CD4-positive, alpha-beta memory T cell (primary cell): Measurements from ENCODE around the gene PHTF1. TPM values are rescaled to one million over a fixed set of nuclear protein-coding genes. Genes with fewer than 3 reads are reported as not detected.

Experiments used
- CTCF ChIA-PET: fragments of 350-600 bp; sonication (Branson Sonifier 250); formaldehyde crosslinking; loops from one replicate; lab custom pipeline; 2021; ENCODE audit warnings: inconsistent platforms; ENCODE audit not compliant: partially characterized antibody; lab: Charles Lee
- POLR2A ChIA-PET: fragments of 350-600 bp; sonication (Branson Sonifier 250); formaldehyde crosslinking; loops from one replicate; lab custom pipeline; 2021; ENCODE audit not compliant: partially characterized antibody; lab: Charles Lee
- DNase-seq, 5 donors: peaks; one replicate each; pipeline versions ENCODE4 v3.0.0 to v3.0.0-alpha.2; 2020 to 2022; ENCODE audit warnings: mixed read lengths in 1 of 5
- H3K27ac ChIP-seq: one replicate; pipeline ENCODE4 v1.7.0; 2013; ENCODE audit warnings: low read depth, low read length
- H3K27me3 ChIP-seq: 2 replicates; pipeline ENCODE4 v1.7.0; 2013; ENCODE audit warnings: mild to moderate bottlenecking, low read length, moderate library complexity; ENCODE audit not compliant: insufficient read depth
- H3K36me3 ChIP-seq: 2 replicates; pipeline ENCODE4 v1.7.0; 2013; ENCODE audit warnings: mild to moderate bottlenecking, low read length, moderate library complexity; ENCODE audit not compliant: insufficient read depth
- H3K4me1 ChIP-seq: 2 replicates; pipeline ENCODE4 v1.7.0; 2013; ENCODE audit warnings: mild to moderate bottlenecking, low read length, moderate library complexity; ENCODE audit not compliant: insufficient read depth
- H3K4me3 ChIP-seq, 2 donors: one replicate each; pipeline ENCODE4 v1.7.0; 2013; ENCODE audit warnings: low read length in 2 of 2, mild to moderate bottlenecking in 1 of 2
- H3K9me3 ChIP-seq, 2 donors: one replicate each; pipeline ENCODE4 v1.7.0; 2013; ENCODE audit warnings: low read length in 2 of 2, control low read depth in 1 of 2; ENCODE audit not compliant: control insufficient read depth in 1 of 2
- H3K27ac Mint-ChIP-seq, 7 donors: one replicate each; pipeline ENCODE4 v1.8.0; 2020 to 2021; ENCODE audit warnings: mixed read lengths in 7 of 7, mild to moderate bottlenecking in 6 of 7, inconsistent platforms in 3 of 7, moderate library complexity in 3 of 7
- H3K27me3 Mint-ChIP-seq, 2 donors: one replicate each; pipeline ENCODE4 v1.8.0; 2020 to 2021; ENCODE audit warnings: mixed read lengths in 2 of 2
- H3K36me3 Mint-ChIP-seq, 2 donors: one replicate each; pipeline ENCODE4 v1.8.0; 2020 to 2021; ENCODE audit warnings: mixed read lengths in 2 of 2, inconsistent platforms in 1 of 2, mild to moderate bottlenecking in 1 of 2
- H3K4me1 Mint-ChIP-seq, 4 donors: one replicate each; pipeline ENCODE4 v1.8.0; 2020 to 2021; ENCODE audit warnings: mixed read lengths in 4 of 4, mild to moderate bottlenecking in 1 of 4
- H3K4me3 Mint-ChIP-seq, 8 donors: one replicate each; pipeline ENCODE4 v1.8.0; 2020 to 2021; ENCODE audit warnings: mixed read lengths in 8 of 8, mild to moderate bottlenecking in 7 of 8, moderate library complexity in 6 of 8, inconsistent platforms in 3 of 8
- H3K9me3 Mint-ChIP-seq, 8 donors: one replicate each; pipeline ENCODE4 v1.8.0; 2020 to 2021; ENCODE audit warnings: mixed read lengths in 8 of 8, mild to moderate bottlenecking in 5 of 8, inconsistent platforms in 3 of 8, moderate library complexity in 1 of 8
- intact Hi-C: fragments of 100-400 bp; cut with micrococcal nuclease; formaldehyde crosslinking; loops from one replicate; pipeline ENCODE4 v1.15.1; 2023
- polyA plus RNA-seq, 2 donors: library from polyadenylated mRNA; unstranded; fragments of 300-500 nt; fragmentation: Illumina TruSeq; gene quantifications; one replicate each; pipeline ENCODE4 v1.2.3, GENCODE V29; 2021
- total RNA-seq, 2 experiments: library from RNA; stranded (reverse); gene quantifications; one replicate each; pipeline ENCODE4 v1.2.3, GENCODE V29; 2021

PHTF1 gene
- total and polyA plus RNA-seq, 4 experiments from 2014 or later, result 7.2 to 9.8 (median 9.1) TPM

DNA sequence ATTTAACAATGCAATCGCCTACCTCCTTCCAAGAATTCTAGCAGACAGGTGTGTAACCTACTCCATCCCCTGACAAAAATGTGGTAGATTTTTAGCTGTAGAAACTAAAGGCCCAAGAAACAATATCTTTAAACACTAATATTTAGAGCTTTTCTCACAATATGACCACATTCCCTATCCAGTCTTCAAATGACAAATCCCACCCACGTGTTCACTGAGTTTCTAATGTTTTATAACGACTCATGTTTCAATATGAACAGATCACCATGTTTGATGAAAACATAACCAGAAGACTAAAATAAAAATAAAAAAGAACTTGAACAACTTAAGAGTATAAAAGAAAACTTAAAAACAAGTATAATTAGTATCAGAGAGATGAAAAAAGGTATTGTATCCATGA lies 28.4 kb upstream of the PHTF1 start:
- intact Hi-C loops, result no loop called here

GRCh38 chr1:113786069-113786468 lies 26.8 kb upstream of the PHTF1 start:
- Histone ChIP-seq H3K4me1 (peaks cover 92% of the 10 kb centered on the region), H3K27me3 (no peaks in the 10 kb centered on the region), H3K27ac (peak overlapping the region; percentile 33), H3K9me3 (no peaks in the 10 kb centered on the region), H3K4me3 (no peak overlapping the region), H3K36me3 (no peaks in the 10 kb centered on the region)
- no peak for DNase-seq
- intact Hi-C loops, result no loop called here
- no peaks in the 10 kb centered on the region for H3K9me3 Mint-ChIP-seq
- peaks cover 2 to 18% of the 10 kb centered on the region in 2 donors for H3K36me3 Mint-ChIP-seq
- CTCF ChIA-PET, result interaction anchor here (1.0 to 3.4 kb wide), 5 partner anchors 10 to 108 kb away, joined by 3 to 17 read pairs (median 4); partner anchors contain the start of genes PHTF1 and RSBN1
- POLR2A ChIA-PET, result interaction anchor here (1.7 to 4.0 kb wide), 3 partner anchors 25 to 32 kb away, joined by 3 to 57 read pairs (median 44); partner anchors contain the start of genes PHTF1 and RSBN1
- peak overlapping the region; percentile 72 to 94 (median 85) for H3K27ac Mint-ChIP-seq
- no peaks in the 10 kb centered on the region for H3K27me3 Mint-ChIP-seq
- peaks cover 53 to 58% (median 56%) of the 10 kb centered on the region in 4 donors for H3K4me1 Mint-ChIP-seq
- H3K4me3 Mint-ChIP-seq, result peak overlapping the region in 4 of 8 donors; percentile 6 to 55 (median 18)

More for the DNA sequence above, 28.4 kb upstream of the PHTF1 start:
- H3K27me3 Mint-ChIP-seq, result no peaks in the 10 kb centered on the region
- Histone ChIP-seq H3K27me3 (no peaks in the 10 kb centered on the region), H3K27ac (no peak overlapping the region), H3K36me3 (no peaks in the 10 kb centered on the region), H3K4me3 (no peak overlapping the region), H3K4me1 (peaks cover 91% of the 10 kb centered on the region), H3K9me3 (no peaks in the 10 kb centered on the region)
- H3K9me3 Mint-ChIP-seq, result no peaks in the 10 kb centered on the region
- POLR2A ChIA-PET, result interaction anchor here (1.1 to 6.4 kb wide), 3 partner anchors 9 to 29 kb away, joined by 3 to 37 read pairs (median 10); partner anchors contain the start of genes PHTF1 and RSBN1
- DNase-seq, result no peak
- peaks cover 4 to 18% of the 10 kb centered on the region in 2 donors for H3K36me3 Mint-ChIP-seq
- no peak overlapping the region for H3K4me3 Mint-ChIP-seq
- H3K4me1 Mint-ChIP-seq, result peaks cover 60 to 72% (median 66%) of the 10 kb centered on the region in 4 donors
- CTCF ChIA-PET, result interaction anchor here (1.8 to 3.4 kb wide), 2 partner anchors 24 to 29 kb away, joined by 6 to 17 read pairs; partner anchors contain the start of genes PHTF1 and RSBN1
- peak overlapping the region; percentile 33 to 89 (median 60) for H3K27ac Mint-ChIP-seq

- H3K27me3 Mint-ChIP-seq, result no peaks in the 10 kb centered on the region
- H3K27ac Mint-ChIP-seq, result peak overlapping the region in 2 of 7 donors; percentile 77 to 93
- no peaks in the 10 kb centered on the region for H3K9me3 Mint-ChIP-seq
- ChIA-PET CTCF (interaction anchor here (1.3 to 3.4 kb wide), 3 partner anchors 8 to 28 kb away, joined by 3 to 17 read pairs (median 5); partner anchors contain the start of genes PHTF1 and RSBN1), POLR2A (interaction anchor here (0.7 to 4.0 kb wide), 10 partner anchors 8 to 557 kb away, joined by 3 to 57 read pairs (median 4); partner anchors contain the start of genes HIPK1, PHTF1 and RSBN1)
- H3K4me3 ChIP-seq, result peak overlapping the region in 1 of 2 donors; percentile 14
- peaks cover 38 to 46% (median 42%) of the 10 kb centered on the region in 4 donors for H3K4me1 Mint-ChIP-seq
- peaks cover 2 to 4% of the 10 kb centered on the region in 2 donors for H3K36me3 Mint-ChIP-seq
- H3K27ac ChIP-seq, result peak overlapping the region; percentile 48
- peak in 4 of 5 donors; percentile 37 to 51 (median 43) for DNase-seq
- H3K4me3 Mint-ChIP-seq, result peak overlapping the region in 7 of 8 donors; percentile 44 to 89 (median 72)
- no peaks in the 10 kb centered on the region for H3K36me3 ChIP-seq
- H3K9me3 ChIP-seq, result no peaks in the 10 kb centered on the region
- intact Hi-C loops, result no loop called here
- H3K27me3 ChIP-seq, result no peaks in the 10 kb centered on the region
- peaks cover 99% of the 10 kb centered on the region for H3K4me1 ChIP-seq
Observed at GRCh38 chr1:113784104-113784779, 25.0 kb upstream of the PHTF1 start.

- ChIA-PET POLR2A (interaction anchor here (0.6 to 4.0 kb wide), 8 partner anchors 9 to 146 kb away, joined by 3 to 57 read pairs (median 6); partner anchors contain the start of genes HIPK1, PHTF1 and RSBN1), CTCF (interaction anchor here (0.7 to 1.3 kb wide), 3 partner anchors 9 to 828 kb away, joined by 3 to 5 read pairs (median 3); partner anchors contain the start of genes RSBN1 and SLC16A1)
- peaks cover 3 to 5% of the 10 kb centered on the region in 2 donors for H3K36me3 Mint-ChIP-seq
- H3K4me1 Mint-ChIP-seq, result peaks cover 30 to 47% (median 38%) of the 10 kb centered on the region in 4 donors
- peak overlapping the region in 1 of 2 donors; percentile 14 for H3K4me3 ChIP-seq
- H3K4me1 ChIP-seq, result peaks cover 100% of the 10 kb centered on the region
- no peaks in the 10 kb centered on the region for H3K36me3 ChIP-seq
- peak overlapping the region; percentile 48 for H3K27ac ChIP-seq
- DNase-seq, result peak; percentile 66 to 84 (median 73)
- H3K9me3 Mint-ChIP-seq, result no peaks in the 10 kb centered on the region
- no peaks in the 10 kb centered on the region for H3K9me3 ChIP-seq
- H3K27me3 Mint-ChIP-seq, result no peaks in the 10 kb centered on the region
- intact Hi-C loops, result loop anchor here (1.0 kb wide), 1 partner anchor 29 kb away; the partner anchor contains the start of gene RSBN1
- H3K4me3 Mint-ChIP-seq, result peak overlapping the region in 7 of 8 donors; percentile 44 to 89 (median 72)
- peak overlapping the region in 2 of 7 donors; percentile 77 to 93 for H3K27ac Mint-ChIP-seq
- H3K27me3 ChIP-seq, result no peaks in the 10 kb centered on the region
Observed at GRCh38 chr1:113783254-113784103, 24.2 kb upstream of the PHTF1 start.

GRCh38 chr1:113782406-113782805 lies 23.1 kb upstream of the PHTF1 start:
- Mint-ChIP-seq H3K9me3 (no peaks in the 10 kb centered on the region), H3K4me1 (peaks cover 22 to 43% (median 31%) of the 10 kb centered on the region in 4 donors), H3K27ac (peak overlapping the region in 2 of 7 donors; percentile 77 to 93), H3K27me3 (no peaks in the 10 kb centered on the region), H3K36me3 (peaks cover 4 to 5% of the 10 kb centered on the region in 2 donors), H3K4me3 (peak overlapping the region in 1 of 8 donors; percentile 81)
- intact Hi-C loops, result no loop called here
- H3K27me3 ChIP-seq, result no peaks in the 10 kb centered on the region
- H3K4me3 ChIP-seq, result no peak overlapping the region
- ChIA-PET CTCF (interaction anchor here (2.4 kb wide), 1 partner anchor 29 kb away, joined by 11 read pairs; the partner anchor contains the start of gene RSBN1), POLR2A (interaction anchor here (1.2 to 5.9 kb wide), 3 partner anchors 23 to 92 kb away, joined by 3 to 45 read pairs (median 34); partner anchors contain the start of genes PHTF1 and RSBN1)
- no peaks in the 10 kb centered on the region for H3K9me3 ChIP-seq
- DNase-seq, result no peak
- H3K36me3 ChIP-seq, result no peaks in the 10 kb centered on the region
- peaks cover 92% of the 10 kb centered on the region for H3K4me1 ChIP-seq
- H3K27ac ChIP-seq, result peak overlapping the region; percentile 48
